Adrenal gland (tissue), 12 donors: ENCODE measurements around the gene FOXO3. TPM values are rescaled to one million over a fixed set of nuclear protein-coding genes. Genes with fewer than 3 reads are reported as not detected.

ENCODE experiments used
- DNase-seq, 7 donors: peaks; one replicate each; pipeline ENCODE4 v3.0.0-alpha.2; 2019 to 2020
- H3K27ac ChIP-seq, 5 donors: fragments of 200-600 bp; sonication (generic) in 4 of 5; 1 replicate in 3 of 5; 2 replicates in 2 of 5; pipeline versions ENCODE4 v1.5.1 to v1.8.0; 2016 to 2020; ENCODE audit warnings: mild to moderate bottlenecking in 1 of 5
- H3K27me3 ChIP-seq: fragments of 200-600 bp; 2 replicates; pipeline ENCODE4 v1.8.0; 2021
- H3K36me3 ChIP-seq, 2 donors: fragments of 200-600 bp; replicated peaks in 1 of 2; 1 replicate in 1 of 2; 2 replicates in 1 of 2; pipeline versions ENCODE4 v1.5.1 to v1.8.0; 2018 to 2022
- H3K4me1 ChIP-seq, 2 donors: fragments of 200-600 bp; replicated peaks in 1 of 2; 1 replicate in 1 of 2; 2 replicates in 1 of 2; pipeline versions ENCODE4 v1.5.1 to v1.8.0; 2018 to 2021
- H3K4me3 ChIP-seq, 4 donors: fragments of 200-600 bp; sonication (generic) in 3 of 4; one replicate each; pipeline ENCODE4 v1.5.1; 2016 to 2018
- H3K9me3 ChIP-seq, 3 donors: fragments of 200-600 bp; sonication (generic) in 1 of 3; replicated peaks in 1 of 3; 1 replicate in 2 of 3; 2 replicates in 1 of 3; pipeline versions ENCODE4 v1.5.1 to v1.8.0; 2016 to 2021
- POLR2A ChIP-seq, 2 donors: fragments of 450-650 bp; IDR thresholded peaks; one replicate each; pipeline ENCODE4 v1.6.1; 2017; ENCODE audit warnings: antibody characterized with exemption in 2 of 2, mild to moderate bottlenecking in 2 of 2, moderate library complexity in 1 of 2
- WGBS, 4 donors: extraction: QIAGEN DNeasy Blood & Tissue Kit in 2 of 4; methylation state at CpG; one replicate each; pipeline versions ENCODE4 v1.1.5 to v1.1.7; 2013 to 2017; 5-methylcytosine and 5-hydroxymethylcytosine counted together
- intact Hi-C, 2 donors: fragments of 100-400 bp; cut with DNase I; formaldehyde crosslinking; loops; one replicate each; pipeline versions ENCODE4 v1.14.1 to v1.15.0; 2022 to 2023
- polyA plus RNA-seq, 3 donors: library from polyadenylated mRNA; stranded (reverse); fragments of 200-250 nt in 2 of 3; fragments of 350-450 nt in 1 of 3; fragmentation: Illumina TruSeq in 1 of 3; extraction: RNeasy Lipid Tissue Mini Kit (QIAGEN cat#74804) in 1 of 3; gene quantifications; one replicate each; pipeline ENCODE4 v1.2.3, GENCODE V29; 2013 to 2014
- total RNA-seq, 9 donors: library from RNA; depleted of rRNA in 4 of 9; stranded (reverse); fragments of >200 nt in 4 of 9; fragments of 120-200 nt in 1 of 9; fragmentation: NEBNext Ultra II Directional in 1 of 9; extraction: Animal tissue kit (Norgen Biotek cat#: 25700) in 1 of 9; gene quantifications; one replicate each; pipeline versions ENCODE4 v1.1.0 to v1.2.4, GENCODE V29; 2013 to 2023
- TF ChIP-seq, protein P1 (sequence below), 6 experiments: fragments of 450-650 bp in 4 of 6; fragments of 200-600 bp in 2 of 6; sonication (generic) in 1 of 6; IDR thresholded peaks; 1 replicate in 5 of 6; 2 replicates in 1 of 6; pipeline versions ENCODE4 v1.5.1 to v1.8.0; 2016 to 2021; ENCODE audit warnings: antibody characterized with exemption in 6 of 6, mild to moderate bottlenecking in 2 of 6, moderate library complexity in 1 of 6
- donor health status: healthy with polysubstance abuse.
- donor health status: Bipolar disorder and iron deficiency.
- donor health status: DM: yes; HTN: yes; CAD: no.
- donor health status: DM: no; HTN: no; CAD: no.
- donor health status: DM: no; HTN: no; CAD: no.
- donor health status: DM: yes; HTN: yes; CAD: no.

The FOXO3 gene
- total and polyA plus RNA-seq, 12 donors = 8.3 to 38.7 (median 23.4) TPM

DNA sequence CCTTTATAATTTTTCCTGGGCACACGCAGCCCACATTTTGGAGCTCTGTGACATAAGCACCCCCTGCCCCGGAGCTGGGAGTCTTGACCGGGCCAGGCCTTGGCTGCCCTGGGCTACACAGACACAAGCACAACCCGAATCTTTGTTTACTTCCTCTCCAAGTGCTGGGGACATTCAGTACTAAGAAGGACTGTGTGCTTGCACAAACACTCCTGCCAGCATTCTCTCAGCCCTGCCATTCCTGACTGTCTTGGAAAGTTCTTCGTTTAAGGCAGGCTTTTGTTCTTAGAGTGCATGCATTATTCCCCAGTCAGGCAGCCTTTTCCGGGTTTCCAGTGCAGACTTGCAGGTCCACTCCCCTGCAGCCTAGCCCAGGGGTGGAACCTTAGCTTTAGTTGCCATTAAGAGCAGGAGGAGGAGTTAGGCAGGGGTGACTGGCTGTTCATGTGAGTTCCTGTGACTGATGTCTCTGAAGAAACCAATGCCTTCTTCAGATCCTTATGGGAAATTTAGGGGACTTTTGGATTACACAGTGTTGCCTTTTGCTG is 28.6 kb downstream of the FOXO3 start:
- Histone ChIP-seq H3K4me3 (no peak overlapping the region), H3K9me3 (no peaks in the 10 kb centered on the region), H3K27me3 (no peaks in the 10 kb centered on the region), H3K36me3 (no peaks in the 10 kb centered on the region), H3K27ac (peak overlapping the region in 4 of 5 donors; percentile 48 to 85 (median 56)), H3K4me1 (peaks cover 26 to 95% of the 10 kb centered on the region in 2 donors)
- no peak for TF ChIP-seq POLR2A (IDR thresholded peaks at IDR 0.05)
- TF ChIP-seq, protein P1, sequence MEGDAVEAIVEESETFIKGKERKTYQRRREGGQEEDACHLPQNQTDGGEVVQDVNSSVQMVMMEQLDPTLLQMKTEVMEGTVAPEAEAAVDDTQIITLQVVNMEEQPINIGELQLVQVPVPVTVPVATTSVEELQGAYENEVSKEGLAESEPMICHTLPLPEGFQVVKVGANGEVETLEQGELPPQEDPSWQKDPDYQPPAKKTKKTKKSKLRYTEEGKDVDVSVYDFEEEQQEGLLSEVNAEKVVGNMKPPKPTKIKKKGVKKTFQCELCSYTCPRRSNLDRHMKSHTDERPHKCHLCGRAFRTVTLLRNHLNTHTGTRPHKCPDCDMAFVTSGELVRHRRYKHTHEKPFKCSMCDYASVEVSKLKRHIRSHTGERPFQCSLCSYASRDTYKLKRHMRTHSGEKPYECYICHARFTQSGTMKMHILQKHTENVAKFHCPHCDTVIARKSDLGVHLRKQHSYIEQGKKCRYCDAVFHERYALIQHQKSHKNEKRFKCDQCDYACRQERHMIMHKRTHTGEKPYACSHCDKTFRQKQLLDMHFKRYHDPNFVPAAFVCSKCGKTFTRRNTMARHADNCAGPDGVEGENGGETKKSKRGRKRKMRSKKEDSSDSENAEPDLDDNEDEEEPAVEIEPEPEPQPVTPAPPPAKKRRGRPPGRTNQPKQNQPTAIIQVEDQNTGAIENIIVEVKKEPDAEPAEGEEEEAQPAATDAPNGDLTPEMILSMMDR (IDR thresholded peaks at IDR 0.05) = no peak
- 30 to 46% (median 41%) methylated on average over 6 of the region's 6 CpGs for WGBS, 4 donors
- peak; percentile 34 to 82 (median 51) for DNase-seq
- intact Hi-C loops = no loop called here

DNA sequence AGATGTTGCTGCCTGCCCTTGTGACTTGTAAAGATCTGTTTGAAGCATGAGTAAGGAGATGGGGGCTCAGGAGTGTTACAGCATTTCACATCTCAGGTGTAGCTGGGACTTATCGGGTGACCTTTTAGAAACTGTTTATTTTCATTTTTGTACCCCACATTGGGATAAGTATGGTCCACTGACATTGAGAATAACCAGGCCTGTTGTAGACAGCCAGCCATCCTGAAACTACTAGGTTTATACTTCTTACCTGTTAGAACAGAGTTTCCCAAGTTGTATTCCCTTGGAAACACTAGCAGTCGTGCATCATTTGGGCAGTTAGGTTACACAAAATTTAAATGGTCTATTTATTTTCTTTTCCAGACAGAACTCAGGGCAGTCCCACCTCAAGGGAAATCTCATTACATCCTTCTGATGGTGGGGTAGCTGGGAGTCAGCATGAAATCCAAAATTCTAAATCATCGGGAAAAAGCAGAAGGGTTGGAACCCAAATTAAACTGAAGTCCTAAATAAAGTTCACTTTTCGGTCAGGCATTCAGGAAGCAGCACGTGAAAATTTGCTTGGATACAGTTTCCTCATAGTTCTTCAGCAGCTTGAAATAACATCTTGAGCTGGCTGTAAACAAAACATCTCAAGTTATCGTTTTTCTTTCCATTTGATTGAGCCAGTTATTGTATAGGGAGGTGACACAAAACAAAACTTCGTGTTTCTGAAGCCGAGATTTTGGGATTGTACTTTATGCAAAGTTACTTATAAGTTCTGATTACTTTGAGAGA is 30.5 kb downstream of the FOXO3 start:
- 63 to 73% (median 67%) methylated on average over 8 of the region's 8 CpGs for WGBS, 4 donors
- Histone ChIP-seq H3K4me3 (no peak overlapping the region), H3K4me1 (peaks cover 26 to 96% of the 10 kb centered on the region in 2 donors)

DNA sequence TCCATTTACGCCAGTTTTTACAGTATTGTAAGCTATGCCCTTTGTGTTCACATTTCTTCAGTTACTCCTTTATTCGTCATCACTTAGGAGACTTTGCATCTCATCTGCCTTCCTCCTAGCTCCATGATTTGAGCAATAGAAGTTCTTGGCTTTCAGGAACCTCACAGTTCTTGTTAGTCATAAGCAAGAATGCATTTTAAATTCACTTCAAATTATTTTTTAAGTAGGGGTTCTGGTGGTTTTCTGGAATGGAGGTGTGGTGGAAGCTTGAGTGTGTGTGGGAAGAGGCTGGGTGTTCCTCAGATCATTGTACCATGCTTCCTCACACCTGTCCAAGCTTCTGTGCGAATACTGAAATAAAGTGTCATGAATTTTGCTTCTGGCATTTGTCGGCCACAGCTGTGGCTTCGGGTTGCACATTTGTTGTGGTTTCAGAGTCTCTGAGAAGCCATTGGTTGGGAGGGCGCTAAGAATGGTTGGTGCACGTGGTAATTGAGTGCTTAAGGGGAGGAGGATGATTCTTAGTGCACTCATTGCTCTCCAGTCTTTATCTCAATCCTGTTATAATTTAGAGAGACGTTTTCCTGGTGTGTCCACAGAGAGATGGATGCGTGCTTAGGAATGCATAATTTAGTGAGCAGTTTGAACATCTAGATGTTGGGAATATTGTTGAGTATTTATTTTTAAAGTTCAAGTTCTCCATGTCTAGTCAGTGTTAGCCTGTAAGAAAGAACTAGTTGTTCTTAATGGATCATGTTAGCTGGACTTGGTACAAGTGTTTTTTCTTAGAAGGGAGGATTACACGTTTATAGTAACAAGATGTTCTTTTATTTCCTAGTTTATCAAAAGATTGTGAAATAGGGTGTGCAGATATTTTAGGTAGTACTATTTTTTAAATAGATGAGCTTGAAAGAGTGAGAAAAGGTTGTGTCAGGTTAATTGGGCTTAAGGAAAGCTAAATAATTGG is 31.9 kb downstream of the FOXO3 start:
- H3K4me1 ChIP-seq = peaks cover 24 to 97% of the 10 kb centered on the region in 2 donors
- no peaks in the 10 kb centered on the region for H3K27me3 ChIP-seq
- H3K9me3 ChIP-seq = no peaks in the 10 kb centered on the region
- no peak for DNase-seq
- H3K4me3 ChIP-seq = no peak overlapping the region
- TF ChIP-seq, protein P1 (IDR thresholded peaks at IDR 0.05) = no peak
- TF ChIP-seq POLR2A (IDR thresholded peaks at IDR 0.05) = no peak
- WGBS, 4 donors = 56 to 63% (median 61%) methylated on average over 10 of the region's 10 CpGs
- intact Hi-C loops = no loop called here
- no peaks in the 10 kb centered on the region for H3K36me3 ChIP-seq
- H3K27ac ChIP-seq = peak overlapping the region in 2 of 5 donors; percentile 55 to 82

More for the DNA sequence above, 30.5 kb downstream of the FOXO3 start:
- Histone ChIP-seq H3K27ac (peak overlapping the region in 3 of 5 donors; percentile 20 to 85 (median 55)), H3K9me3 (no peaks in the 10 kb centered on the region), H3K27me3 (no peaks in the 10 kb centered on the region), H3K36me3 (no peaks in the 10 kb centered on the region)
- DNase-seq = no peak
- intact Hi-C loops = no loop called here
- TF ChIP-seq POLR2A (IDR thresholded peaks at IDR 0.05) = no peak
- TF ChIP-seq, protein P1 (IDR thresholded peaks at IDR 0.05) = no peak

DNA sequence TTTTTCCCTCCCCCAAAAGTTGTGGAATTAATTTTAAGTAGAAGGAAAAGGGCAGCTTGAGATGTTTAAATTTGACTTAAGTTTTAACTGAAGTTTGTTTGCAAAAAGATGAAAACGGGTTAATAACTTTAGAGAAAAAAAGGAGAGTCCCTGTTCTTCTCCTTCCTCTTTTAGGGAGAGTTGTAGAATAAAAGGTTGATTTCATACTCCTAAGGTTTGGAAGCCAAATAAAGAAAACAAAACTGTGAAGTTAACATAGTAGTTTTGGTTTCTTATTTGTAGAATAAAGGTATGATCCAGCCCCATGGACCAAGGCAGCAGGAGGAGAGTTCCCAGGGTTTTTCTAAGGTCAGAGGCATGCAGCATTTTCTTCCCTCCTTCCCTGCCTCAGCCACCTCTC is 33.4 kb downstream of the FOXO3 start:
- H3K4me1 ChIP-seq = peaks cover 14 to 97% of the 10 kb centered on the region in 2 donors
- H3K27me3 ChIP-seq = no peaks in the 10 kb centered on the region
- intact Hi-C loops = no loop called here
- TF ChIP-seq, protein P1 (IDR thresholded peaks at IDR 0.05) = no peak
- 63 to 71% (median 66%) methylated on average over 1 of the region's 1 CpG for WGBS, 4 donors
- no peaks in the 10 kb centered on the region for H3K36me3 ChIP-seq
- no peak for DNase-seq
- H3K27ac ChIP-seq = peak overlapping the region in 1 of 5 donors; percentile 33
- no peaks in the 10 kb centered on the region for H3K9me3 ChIP-seq
- H3K4me3 ChIP-seq = no peak overlapping the region
